Gastroesophageal sphincter (tissue), 3 donors: Measurements from ENCODE around the gene TMEM108.

Source experiments
- POLR2A ChIP-seq, 2 donors: fragments of 450-650 bp; IDR thresholded peaks; one replicate each; pipeline ENCODE4 v1.6.1; 2017; ENCODE audit warnings: antibody characterized with exemption in 2 of 2, mild to moderate bottlenecking in 2 of 2, moderate library complexity in 1 of 2
- POLR2AphosphoS5 ChIP-seq: sonication (generic); formaldehyde crosslinking; IDR thresholded peaks from one replicate; pipeline ENCODE4 v1.6.1; 2017; ENCODE audit warnings: antibody characterized with exemption
- TF ChIP-seq, protein P1 (sequence below), 4 experiments: fragments of 200-600 bp in 2 of 4; fragments of 450-650 bp in 2 of 4; sonication (generic) in 1 of 4; IDR thresholded peaks; one replicate each; pipeline ENCODE4 v1.5.1; 2017 to 2019; ENCODE audit warnings: antibody characterized with exemption in 4 of 4, mild to moderate bottlenecking in 2 of 4, moderate library complexity in 2 of 4

DNA sequence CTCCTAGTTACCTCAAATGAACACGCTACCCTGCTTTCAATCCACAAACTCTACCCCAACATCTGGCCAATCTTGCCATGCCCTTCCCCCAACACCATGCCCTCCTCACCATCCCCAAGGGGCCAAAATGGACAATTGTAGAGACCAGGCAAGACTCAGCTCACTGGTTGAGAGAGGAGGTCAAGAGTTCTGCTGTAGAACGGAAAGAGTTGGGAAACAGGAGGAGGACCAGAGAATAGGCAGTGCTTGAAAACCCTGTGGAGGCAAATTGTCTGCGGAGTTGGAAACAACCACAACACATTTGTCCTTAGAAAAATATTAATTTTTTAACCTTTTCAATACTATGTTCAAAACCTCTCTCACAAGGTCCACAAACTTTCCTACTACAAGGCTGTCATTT is 232.9 kb downstream of the TMEM108 start:
- TF ChIP-seq, protein P1, sequence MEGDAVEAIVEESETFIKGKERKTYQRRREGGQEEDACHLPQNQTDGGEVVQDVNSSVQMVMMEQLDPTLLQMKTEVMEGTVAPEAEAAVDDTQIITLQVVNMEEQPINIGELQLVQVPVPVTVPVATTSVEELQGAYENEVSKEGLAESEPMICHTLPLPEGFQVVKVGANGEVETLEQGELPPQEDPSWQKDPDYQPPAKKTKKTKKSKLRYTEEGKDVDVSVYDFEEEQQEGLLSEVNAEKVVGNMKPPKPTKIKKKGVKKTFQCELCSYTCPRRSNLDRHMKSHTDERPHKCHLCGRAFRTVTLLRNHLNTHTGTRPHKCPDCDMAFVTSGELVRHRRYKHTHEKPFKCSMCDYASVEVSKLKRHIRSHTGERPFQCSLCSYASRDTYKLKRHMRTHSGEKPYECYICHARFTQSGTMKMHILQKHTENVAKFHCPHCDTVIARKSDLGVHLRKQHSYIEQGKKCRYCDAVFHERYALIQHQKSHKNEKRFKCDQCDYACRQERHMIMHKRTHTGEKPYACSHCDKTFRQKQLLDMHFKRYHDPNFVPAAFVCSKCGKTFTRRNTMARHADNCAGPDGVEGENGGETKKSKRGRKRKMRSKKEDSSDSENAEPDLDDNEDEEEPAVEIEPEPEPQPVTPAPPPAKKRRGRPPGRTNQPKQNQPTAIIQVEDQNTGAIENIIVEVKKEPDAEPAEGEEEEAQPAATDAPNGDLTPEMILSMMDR (IDR thresholded peaks at IDR 0.05): no peak
- TF ChIP-seq POLR2A (IDR thresholded peaks at IDR 0.05) (no peak), POLR2AphosphoS5 (no peak)
